NCI-H1694 treated with DMSO at 0.1 percent for 48 hours (cell line): ENCODE results near the gene SPATS2L.

Experiments used
- DNase-seq: peaks from one replicate; lab custom pipeline; 2025; lab: John Stamatoyannopoulos, UW

The SPATS2L gene

DNA sequence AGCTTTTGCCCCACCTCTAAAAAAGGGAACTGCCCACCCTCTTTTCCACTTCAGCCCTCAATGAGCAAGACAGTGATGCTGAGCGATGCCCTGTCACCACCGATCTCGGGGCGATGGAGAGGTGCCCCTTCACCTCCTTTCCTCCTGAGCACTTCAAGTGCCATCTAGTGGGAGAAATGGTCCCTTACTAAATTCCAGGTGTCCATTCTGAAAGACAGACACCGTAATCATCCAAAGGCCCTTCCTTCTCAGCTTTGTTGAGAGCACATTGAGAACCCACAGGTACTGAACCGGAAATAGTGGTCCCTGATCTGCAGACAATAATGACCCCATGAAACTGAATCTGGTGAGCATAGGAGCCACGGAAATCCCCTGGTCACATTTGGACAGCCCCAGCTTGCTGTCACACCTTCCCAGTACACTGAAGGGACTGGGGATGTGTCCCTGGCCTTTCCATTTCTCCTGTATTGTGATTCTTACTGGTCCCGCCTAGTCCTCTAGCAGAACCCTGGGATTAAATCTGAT, 164.9 kb downstream of the SPATS2L start:
- no peak for DNase-seq

DNA sequence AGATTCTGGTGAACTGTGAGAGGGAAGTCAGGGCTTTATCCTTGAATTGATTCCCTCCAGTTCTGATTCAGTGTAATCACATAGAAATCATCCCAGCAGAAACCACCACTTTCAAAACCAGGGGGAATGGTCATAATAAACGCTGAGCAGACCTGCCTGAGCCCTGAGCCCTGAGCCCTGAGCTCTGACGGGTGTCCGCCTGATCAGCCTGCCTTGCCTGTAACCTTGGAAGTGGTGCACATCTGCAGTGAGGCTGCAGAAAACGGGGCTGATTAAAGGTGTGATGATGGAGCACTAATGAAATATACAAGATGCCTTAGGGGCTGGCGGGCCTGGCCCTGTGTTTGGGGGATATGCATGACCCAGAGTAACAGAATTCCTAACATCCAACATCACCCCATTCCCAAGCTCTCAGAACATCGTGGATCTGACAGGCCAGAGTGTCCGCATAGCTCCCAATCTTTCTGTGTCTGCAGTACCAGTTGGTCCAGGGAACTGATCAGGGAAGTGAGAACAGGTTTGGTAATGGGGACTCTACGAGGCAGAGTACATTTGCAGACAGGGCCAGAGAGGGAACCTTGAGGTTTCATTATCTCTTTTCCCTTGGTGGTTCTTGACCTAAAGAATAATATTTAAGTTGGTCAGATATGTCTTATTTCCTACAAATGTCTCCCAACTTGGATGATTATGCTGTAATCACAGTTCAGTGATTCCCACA, 165.6 kb downstream of the SPATS2L start:
- DNase-seq = no peak

DNA sequence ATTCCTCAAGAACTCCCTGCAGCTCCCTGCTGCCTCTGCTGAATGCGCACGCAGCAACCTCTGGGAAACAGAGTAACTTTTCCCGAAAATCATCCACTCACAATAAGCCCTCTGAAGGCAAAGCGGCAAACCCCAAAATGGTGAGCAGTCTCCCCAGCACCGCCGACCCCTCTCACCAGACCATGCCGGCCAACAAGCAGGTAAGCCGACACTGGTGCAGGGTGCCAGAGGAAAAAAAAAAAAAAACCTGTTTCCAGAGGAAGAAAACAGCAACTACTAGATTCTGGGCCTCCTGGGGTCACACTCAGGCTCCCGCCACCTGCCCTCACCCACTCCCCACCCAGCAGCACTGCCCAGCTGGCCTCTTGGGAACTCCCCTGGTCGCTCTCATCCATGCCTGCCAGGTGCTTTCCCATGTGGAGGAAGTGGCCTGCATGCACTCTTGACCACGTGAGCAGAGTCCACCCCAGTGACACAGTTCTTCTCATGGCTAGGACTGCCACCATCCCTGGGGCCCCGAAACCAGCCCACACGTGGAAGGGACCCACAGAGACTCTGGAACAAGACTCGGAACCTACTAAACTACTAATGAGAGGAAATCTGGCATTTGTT, 166.5 kb downstream of the SPATS2L start:
- no peak for DNase-seq

DNA sequence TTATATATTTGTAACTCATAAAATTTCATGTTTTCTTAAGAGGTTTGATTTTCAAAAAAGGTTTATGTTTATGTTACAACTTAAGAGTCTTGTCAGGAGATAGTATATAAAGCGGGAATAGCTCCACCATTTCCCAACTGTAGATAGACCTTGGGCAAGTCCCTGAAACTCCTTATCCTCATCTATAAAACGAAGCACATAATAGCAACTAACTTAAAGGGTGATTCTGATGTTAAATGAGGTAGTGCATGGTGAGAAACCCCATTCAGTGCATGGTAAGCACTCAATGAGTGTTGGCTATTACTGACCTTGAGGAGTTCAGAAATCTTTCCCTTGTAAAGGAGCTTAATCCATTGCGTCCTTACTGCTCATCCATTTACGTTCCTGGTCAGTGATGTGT, 169.3 kb downstream of the SPATS2L start:
- DNase-seq = no peak

GRCh38 chr2:200476836-200477235, 170.3 kb downstream of the SPATS2L start:
- DNase-seq = no peak

GRCh38 chr2:200477667-200478131, 171.2 kb downstream of the SPATS2L start:
- no peak for DNase-seq

- DNase-seq = no peak
These were observed 173.3 kb downstream of the SPATS2L start for GRCh38 chr2:200479692-200480265.

GRCh38 chr2:200482194-200482593, 175.7 kb downstream of the SPATS2L start:
- DNase-seq = no peak

- no peak for DNase-seq
These were observed 177.3 kb downstream of the SPATS2L start for GRCh38 chr2:200483729-200484198.

DNA sequence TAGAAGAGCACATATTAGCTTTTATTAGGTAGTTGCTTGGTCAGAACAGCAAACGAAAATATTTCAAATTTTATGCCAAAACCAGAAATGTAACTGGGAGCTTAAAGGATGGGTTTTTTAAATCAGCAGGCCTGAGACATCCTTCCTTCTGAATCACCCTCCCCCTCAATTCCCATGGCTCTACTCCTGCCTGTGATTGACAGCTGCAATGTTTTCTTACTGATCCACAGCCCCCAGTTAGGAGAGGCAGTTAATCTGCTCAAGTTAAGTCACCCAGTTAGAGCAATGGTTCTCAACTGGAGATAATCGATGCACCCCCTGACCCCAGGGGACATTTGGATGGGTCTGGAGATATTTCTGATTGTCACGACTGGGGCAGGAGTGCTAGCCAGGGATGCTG, 178.4 kb downstream of the SPATS2L start:
- no peak for DNase-seq

DNA sequence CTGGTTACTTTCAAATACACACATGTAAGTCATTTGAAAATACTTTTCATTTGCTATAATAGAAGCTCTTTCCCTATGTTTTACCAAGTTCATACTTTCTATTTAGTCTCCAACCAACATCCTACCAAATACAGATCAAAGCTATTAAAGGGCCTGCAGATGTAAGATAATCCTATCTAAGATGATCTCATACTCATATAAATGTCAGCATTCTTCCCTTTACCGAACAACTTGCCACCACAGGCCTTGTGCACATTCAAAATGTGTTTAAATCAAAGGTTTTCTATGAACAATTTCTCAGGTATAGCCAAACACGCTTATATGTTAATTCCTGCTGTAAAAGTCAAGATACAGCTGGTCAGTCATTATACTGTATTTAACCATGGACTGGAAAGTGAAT, 180.0 kb downstream of the SPATS2L start:
- DNase-seq = no peak

- no peak for DNase-seq
These were observed 181.7 kb downstream of the SPATS2L start for GRCh38 chr2:200488169-200488568.

- no peak for DNase-seq
These were observed 183.5 kb downstream of the SPATS2L start for GRCh38 chr2:200490001-200490400.

DNA sequence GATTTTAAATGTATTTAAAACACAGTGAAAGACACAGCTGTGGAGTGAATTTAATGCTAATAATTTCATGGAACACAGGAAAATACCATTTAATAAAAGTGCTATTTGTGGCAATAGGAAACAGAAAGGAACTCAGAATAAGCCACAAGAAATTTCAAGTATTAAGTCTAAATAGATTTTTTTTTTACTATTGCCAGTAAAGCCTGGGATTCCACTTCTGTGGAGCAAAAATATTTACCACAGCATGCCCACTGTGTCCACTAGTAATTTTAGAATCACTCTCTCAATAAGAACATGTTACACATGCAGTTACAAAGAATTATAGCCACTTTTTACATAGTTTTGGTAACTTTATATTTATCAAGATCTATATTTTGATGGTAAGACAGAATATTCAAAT, 186.2 kb downstream of the SPATS2L start:
- DNase-seq = no peak

DNA sequence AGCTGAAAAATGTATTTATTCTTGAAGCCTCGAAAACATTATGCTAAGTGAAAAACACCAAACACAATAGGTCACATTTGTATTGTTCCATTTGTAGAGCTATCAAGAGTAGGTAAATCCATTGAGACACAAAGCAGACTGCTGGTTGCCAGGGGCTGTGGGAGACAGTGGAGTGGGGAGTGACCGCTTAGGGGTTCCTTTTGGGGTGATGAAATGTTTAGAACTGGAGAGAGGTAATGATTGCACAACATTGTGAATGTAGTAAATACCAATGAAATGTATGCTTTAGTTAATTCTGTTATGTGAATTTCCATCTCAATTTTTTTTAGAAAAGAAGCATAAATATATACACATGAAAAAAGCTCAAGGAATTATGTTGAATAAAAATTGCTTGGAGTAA, 187.6 kb downstream of the SPATS2L start:
- no peak for DNase-seq

GRCh38 chr2:200496696-200497095, 190.2 kb downstream of the SPATS2L start:
- DNase-seq = no peak

GRCh38 chr2:200498402-200499162, 192.1 kb downstream of the SPATS2L start:
- no peak for DNase-seq

DNA sequence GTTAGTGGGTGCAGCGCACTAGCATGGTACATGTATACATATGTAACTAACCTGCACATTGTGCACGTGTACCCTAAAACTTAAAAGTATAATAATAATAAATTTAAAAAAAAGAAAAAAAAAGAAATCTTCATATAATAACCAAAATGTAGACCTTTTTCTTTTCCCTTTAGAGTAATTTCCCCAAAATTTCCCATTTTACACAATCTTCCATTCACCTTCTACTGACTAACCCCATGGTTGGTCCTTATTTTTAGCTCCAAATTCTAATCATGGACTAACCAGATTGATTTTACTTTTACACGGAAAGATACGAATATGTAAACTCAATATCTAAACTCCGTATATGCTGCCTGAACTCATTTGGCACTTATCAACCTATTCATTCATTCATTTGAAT, 195.7 kb downstream of the SPATS2L start:
- no peak for DNase-seq

GRCh38 chr2:200506679-200507078, 200.2 kb downstream of the SPATS2L start:
- DNase-seq = no peak

DNA sequence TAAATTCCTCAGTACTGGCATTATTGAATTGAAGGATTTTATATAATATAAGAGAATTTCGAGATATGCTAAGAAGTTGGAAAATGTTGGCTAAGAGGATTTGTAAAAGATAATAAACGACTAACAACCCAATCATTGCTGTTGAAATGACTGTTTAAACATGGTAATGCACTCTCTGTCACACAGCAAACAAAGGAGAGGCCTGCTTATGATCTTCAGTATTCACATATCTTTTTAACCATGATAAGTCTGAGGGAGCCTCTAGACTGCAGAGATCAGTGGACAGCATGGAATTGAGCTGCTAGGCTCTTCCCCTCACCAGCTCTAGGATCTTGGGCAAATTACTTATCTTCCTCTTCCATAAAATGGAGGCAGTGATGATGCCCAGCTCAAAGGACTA, 200.7 kb downstream of the SPATS2L start:
- DNase-seq = no peak

GRCh38 chr2:200509235-200509611, 202.7 kb downstream of the SPATS2L start:
- no peak for DNase-seq
